Skin of body (tissue), 3 donors: ENCODE results near the gene TRIM77. TPM values are rescaled to one million over a fixed set of nuclear protein-coding genes. Genes with fewer than 3 reads are reported as not detected.
"Not testable (repeated sequence)": the region's sequence is repeated elsewhere in the genome, so short reads cannot be mapped to it uniquely, and the experiment has no call there.

ENCODE experiments used
- DNase-seq: peaks from one replicate; lab custom pipeline; 2025; lab: John Stamatoyannopoulos, UW
- small RNA-seq: library from RNA; depleted of rRNA; stranded (forward); fragments of <200 nt; gene quantifications from one replicate; pipeline ENCODE3, GENCODE V24; 2014; ENCODE audit warnings: low replicate concordance
- total RNA-seq: library from RNA; depleted of rRNA; stranded (reverse); fragments of >200 nt; gene quantifications from one replicate; pipeline ENCODE4 v1.2.3, GENCODE V29; 2014

The TRIM77 gene, protein sequence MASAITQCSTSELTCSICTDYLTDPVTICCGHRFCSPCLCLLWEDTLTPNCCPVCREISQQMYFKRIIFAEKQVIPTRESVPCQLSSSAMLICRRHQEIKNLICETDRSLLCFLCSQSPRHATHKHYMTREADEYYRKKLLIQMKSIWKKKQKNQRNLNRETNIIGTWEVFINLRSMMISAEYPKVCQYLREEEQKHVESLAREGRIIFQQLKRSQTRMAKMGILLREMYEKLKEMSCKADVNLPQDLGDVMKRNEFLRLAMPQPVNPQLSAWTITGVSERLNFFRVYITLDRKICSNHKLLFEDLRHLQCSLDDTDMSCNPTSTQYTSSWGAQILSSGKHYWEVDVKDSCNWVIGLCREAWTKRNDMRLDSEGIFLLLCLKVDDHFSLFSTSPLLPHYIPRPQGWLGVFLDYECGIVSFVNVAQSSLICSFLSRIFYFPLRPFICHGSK
- total RNA-seq: not detected

DNA sequence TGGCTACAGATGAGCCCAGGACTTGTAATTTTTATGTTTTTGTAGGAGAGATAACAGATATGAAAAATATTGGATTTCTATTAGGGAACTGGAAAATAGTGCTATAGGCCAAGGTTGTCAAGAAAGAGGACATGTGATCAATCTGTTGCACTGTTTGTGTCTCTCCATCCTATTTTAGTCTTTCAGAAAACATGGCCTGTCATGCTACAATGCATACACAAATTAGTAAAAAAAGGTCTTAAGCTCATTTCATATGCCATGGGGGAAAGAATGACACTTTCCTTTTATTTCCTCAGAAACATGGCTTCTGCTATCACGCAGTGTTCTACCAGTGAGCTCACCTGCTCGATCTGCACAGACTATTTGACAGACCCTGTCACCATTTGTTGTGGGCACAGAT lies at the start of gene TRIM77:
TRIM77 (plus strand) TSS at position 301 of the 400 bp plus-strand sequence; CDS start at position 301, 0 bp downstream.
- DNase-seq: not testable (repeated sequence)

DNA sequence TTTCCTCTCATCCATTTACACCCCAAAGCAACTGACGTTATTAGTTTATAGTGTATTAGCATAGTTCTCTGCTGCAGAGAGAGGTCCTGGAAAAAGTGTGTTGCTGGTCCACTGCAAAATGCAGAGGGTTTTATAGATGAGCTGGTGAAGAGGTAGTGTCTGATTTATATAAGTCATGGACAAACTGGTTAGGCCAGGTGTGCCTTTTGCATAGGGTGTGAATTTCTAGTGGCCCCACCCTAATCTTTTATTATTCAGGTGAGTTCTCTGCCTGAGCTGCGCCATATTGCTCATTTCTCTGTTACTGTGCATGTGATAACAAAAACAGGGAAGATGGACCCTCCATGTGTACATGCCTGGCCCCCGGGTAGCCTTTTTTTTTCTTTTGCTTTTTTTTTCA lies 43.1 kb upstream of the TRIM77 start:
- DNase-seq: no peak

DNA sequence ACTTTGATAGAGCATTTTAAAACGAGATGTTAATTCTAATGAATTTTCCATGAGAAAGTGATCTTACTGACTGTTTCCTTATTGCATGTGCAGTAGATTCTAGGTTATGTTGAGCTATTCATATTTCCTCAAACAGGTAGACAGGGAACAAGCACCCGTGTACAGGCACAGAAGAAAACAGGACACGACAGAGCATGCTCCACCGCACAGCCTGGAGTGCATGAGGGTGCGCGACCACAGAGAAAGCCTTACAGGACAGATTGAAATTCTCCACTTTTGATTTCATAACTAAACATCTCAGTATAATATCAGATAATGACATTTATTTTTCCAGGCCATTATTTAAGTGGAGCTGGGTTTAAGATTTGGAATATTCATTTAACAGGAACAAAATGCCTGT lies 41.9 kb upstream of the TRIM77 start:
- not testable (repeated sequence) for DNase-seq

DNA sequence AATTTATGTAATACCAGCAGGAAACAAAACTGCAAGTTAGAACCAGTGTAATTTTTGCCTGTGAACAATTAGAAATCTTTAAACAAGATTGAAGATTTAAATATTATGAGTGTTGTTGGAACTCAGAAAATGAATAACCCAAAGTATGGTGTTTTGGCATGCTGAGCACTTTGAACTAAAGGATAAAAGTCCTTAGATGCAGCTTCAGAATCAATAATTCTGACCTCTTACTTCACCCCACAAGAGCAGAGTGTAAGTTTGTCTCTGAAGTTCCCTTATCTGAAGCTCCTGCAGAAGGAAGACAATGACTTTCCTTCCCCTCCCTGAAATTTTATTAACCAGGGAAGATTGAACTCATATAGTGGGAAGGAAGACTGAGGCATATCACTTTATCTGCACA lies 40.5 kb upstream of the TRIM77 start:
- not testable (repeated sequence) for DNase-seq

DNA sequence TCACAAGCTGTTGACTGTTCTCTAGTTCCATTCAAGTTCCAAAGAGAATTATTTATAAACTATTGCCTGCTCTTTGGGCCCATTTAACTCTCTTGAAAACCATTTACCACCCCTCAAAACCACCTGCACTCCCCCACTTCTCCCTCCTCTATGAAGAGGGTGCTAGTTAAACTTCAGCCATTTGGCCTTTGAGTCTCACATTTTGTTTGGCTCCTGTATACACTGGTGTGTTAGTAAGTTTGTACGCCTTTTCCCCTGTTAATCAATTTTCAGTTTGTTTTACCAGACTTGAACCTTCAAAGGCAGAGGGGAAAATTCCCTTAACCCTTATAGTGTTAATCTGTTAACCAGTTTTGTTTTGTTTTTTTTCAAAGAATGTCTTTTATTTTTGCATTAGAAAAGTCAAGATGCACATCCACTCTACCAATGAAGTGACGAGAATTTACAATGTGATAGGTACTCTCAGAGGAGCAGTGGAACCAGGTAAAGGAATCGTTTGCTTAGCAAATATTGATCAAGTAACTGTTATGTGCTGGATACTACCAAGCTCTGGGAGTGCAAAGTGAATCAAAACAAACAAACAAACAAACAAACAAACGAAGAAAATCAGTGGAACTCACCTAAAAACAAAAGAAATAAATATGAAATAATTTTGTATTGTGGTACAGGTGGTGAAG lies 40.0 kb upstream of the TRIM77 start:
- DNase-seq: not testable (repeated sequence)

DNA sequence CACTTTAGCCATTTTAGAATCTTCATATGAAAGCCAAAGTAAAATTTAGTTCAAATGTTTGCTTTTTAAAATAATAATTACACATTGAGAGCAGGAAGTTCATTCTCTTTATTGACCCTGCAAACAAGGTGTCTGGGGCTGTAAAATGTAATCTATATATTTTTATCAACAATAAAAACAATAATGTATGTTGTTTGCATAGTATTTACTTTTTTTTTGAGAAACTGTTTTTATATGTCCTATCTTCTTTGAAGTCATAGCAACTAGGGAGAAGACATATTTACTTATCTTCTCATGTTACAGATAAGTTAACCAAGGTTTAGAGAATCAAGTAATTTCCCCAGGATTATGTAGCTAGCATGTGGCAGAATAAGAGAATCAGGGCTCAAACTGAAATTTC lies 37.6 kb upstream of the TRIM77 start:
- not testable (repeated sequence) for DNase-seq

DNA sequence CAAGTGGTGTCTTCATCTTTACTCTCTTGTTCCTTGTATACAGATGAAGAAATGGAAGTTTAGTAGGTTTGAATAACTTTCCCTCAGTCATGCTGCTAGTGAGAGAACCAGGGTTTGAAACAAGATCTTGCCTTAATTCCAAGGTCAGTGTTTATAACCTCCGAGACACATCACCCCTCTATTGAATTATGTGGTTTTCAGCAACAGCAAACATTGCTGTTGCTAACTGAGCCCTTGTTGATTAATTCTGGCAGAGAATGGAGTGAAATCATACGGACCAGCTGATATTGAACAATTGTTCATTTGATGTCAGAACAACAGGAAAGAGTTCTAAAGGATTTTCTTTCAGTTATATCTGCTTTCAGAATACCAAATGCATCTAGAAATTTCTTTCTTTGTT lies 36.7 kb upstream of the TRIM77 start:
- not testable (repeated sequence) for DNase-seq

DNA sequence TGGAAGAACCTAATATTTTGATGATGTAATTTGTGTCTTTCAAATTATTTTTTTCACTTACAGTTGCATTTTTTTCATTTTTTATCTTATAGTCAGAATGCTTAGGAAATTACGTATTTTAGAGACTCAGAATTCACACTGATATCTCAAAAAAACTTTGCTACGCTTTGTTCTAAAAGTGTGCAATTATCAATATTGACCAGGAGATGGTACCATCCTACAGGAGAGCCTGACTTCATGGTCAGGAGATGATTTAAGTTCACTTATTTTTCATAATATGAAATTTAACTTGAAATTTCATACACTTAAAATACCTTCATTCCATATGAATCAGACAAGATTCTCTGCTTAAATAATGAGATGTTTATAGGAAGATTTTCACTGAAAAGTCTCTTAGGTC lies 34.7 kb upstream of the TRIM77 start:
- DNase-seq: not testable (repeated sequence)

DNA sequence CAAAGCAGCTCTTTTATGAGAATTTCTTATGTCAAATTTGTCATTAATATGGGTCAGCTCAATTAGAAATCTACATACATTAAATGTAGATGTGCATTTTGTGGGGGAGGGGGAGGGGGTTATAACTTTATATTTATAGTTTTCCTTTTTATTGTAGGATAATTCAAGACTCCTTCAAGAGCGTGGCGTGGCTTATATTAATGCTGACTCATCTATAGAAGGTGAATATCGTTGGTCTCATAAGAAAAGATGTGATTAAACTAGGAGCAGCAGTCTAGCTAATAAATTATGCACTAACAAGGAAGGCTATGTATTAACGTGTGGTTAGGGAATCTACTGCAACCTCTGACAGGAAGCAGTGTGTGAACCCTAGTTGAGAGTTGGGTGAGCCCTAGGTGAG lies 34.2 kb upstream of the TRIM77 start:
- DNase-seq: not testable (repeated sequence)

DNA sequence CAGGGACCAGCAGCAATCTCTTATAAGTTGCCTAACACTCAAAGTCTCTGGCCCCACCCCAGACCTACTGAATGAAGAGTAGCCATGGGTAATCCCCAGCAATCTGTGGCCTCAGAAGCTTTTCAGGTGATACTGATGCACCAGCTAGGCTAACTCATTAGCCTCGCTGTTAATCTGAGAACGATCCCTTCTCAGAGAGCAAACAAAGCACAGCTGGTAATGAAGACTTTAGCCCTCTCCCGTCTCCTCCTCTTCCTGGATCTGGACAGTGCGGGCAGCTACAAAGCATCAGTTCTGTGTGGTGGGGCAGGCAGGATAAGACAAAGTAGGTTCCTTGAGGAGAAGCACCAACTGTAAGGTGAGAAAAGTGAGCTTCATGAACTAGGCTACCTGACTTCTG lies 3.0 kb upstream of the TRIM77 start:
- not testable (repeated sequence) for DNase-seq

DNA sequence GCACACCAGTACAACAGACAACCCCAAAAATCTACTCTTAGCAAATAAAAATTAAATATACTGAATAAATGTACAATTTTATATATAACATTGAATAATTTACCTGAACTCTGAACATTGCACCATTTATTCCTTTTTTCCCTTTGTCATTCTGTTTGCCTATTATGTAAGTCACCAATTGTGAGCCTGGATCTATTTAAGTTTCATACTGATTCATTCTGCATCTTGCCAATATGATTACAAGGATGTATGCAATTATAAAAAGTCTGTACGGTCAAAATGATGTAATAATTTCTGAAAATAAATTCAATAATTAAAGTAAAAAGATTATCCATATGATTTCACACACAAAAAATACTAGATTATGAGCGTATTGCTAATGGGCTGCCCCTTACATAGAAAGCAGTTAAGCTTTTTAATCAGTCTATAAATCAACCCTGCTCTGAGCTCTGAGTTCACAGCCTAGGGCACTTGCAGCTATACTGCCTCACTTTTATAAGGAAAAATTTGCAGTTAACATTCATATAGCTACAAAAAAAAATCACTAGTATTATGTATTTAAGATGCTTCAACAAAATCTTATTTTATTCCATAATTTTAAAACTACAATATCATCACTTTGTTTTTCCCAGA lies 14.9 kb downstream of the TRIM77 start:
- DNase-seq: not testable (repeated sequence)

DNA sequence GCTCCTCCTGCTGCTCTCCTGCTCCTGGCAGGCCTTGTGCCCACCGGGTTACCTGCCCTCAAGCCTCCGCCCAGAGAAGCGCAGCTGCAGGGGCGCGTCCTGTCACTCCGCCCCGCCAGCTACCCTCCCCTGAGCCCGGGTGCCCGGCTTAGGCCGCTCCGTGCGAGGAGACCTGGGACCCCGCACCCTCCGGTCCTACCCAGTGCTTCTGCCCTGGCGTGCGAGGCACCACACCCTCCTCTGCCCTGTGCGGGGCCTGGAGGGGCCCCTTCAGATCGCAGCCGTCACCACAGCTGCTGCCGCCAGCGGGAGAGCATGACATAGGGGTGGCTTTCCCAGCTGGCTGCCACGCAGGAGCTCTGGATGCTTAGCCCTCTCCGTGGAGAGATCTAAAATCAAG lies 20.1 kb downstream of the TRIM77 start:
- DNase-seq: not testable (repeated sequence)

DNA sequence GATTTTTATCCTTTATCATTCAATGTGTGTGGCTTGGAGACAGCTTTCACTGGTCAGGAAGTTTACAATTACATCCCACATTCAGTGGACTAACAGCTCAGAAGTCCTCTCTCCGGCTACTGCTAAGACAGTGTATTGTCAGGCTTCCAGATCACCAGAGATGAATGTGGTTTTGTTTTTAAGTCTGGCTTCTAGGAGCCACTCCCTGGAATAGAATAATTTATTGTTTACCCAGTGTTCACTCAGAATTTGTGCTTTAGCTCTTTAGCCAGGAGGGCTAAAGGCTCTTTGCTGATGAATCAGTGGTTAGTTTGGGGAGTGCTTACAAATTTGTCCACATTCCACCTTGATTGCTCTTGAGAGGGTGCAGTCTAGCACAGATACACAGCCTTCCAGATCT lies 26.5 kb downstream of the TRIM77 start:
- DNase-seq: no peak

DNA sequence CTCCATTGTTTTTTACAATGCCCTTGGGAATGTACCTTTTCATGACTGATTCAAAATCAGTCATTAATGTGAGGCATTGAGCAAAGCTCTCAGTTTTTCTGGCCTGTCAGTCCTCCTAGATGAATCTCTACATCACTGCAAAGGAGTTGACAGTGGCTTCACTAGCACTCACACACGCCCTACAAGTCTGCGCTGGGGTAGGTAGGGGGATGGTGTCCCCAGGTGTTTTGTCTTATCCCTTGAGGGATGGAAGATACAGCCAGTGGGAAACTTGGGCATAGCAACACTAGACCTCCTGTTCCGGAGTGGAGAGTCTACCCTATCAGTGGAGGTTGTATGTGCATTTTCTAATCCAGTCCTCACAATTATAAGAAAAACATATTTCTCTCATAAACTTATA lies 27.0 kb downstream of the TRIM77 start:
- no peak for DNase-seq

DNA sequence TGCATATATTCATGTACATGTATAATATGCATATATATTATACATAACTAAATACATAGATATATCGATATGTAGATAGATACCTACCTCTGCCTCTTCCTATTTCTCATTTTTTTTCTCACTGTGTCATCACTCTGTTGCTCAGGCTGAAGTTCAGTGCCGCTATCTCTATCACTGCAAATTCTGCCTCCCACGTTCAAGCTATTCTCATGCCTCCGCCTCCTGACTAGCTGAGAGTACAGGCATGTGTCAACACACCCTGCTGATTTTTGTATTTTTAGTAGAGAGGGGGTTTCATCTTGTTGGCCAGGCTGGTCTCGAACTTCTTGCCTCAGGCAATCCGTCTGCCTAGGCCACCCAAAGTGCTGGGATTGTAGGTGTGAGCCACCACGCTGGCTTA lies 31.3 kb downstream of the TRIM77 start:
- not testable (repeated sequence) for DNase-seq

DNA sequence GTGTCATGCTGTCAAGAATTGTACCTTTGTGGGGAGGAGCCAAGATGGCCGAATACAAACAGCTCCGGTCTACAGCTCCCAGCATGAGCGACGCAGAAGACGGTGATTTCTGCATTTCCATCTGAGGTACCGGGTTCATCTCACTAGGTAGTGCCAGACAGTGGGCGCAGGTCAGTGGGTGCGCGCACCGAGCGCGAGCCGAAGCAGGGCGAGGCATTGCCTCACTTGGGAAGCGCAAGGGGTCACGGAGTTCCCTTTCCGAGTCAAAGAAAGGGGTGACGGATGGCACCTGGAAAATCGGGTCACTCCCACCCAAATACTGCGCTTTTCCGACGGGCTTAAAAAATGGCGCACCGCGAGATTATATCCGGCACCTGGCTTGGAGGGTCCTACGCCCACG lies 34.1 kb downstream of the TRIM77 start:
- DNase-seq: not testable (repeated sequence)

DNA sequence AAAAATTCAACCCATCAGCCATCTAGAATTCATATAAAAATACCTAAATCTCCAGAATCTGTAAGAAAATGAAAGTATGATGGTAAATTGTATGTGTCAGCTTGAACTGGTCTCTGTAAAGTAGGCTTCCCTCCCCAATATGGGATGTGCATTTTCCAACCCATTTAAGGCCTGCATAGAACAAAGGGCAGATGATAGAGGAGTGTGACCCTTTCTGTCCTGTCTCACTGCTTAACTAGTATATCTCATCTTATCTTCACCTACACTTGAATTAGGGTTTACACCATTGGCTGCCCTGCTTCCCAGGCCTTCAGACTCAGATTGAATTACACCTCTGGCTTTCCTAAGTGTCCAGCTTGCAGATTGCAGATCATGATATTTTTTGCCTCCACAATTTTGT lies 40.7 kb downstream of the TRIM77 start:
- not testable (repeated sequence) for DNase-seq

Small RNA genes within 50 kb of the gene (small RNA-seq; reads per million reads assigned to genes)
- gene AP003122.3: not detected

Other genes with a start within 250 kb of the TRIM77 start
- gene NOX4, start 218.9 kb upstream of the TRIM77 start, total RNA-seq: 2.4 TPM
- gene TRIM49, start 98.3 kb downstream of the TRIM77 start, total RNA-seq: not detected
- not detected for gene TRIM64B, start 168.2 kb downstream of the TRIM77 start, total RNA-seq
- not detected for gene TRIM49D1, start 211.9 kb downstream of the TRIM77 start, total RNA-seq
- not detected for gene TRIM49D2, start 213.8 kb downstream of the TRIM77 start, total RNA-seq